Natural killer cell (primary cell): Measurements from ENCODE around the gene SNAPC4. TPM values are rescaled to one million over a fixed set of nuclear protein-coding genes. Genes with fewer than 3 reads are reported as not detected.

ENCODE experiments used
- ATAC-seq, 3 donors: fragments of 150-1000 bp in 2 of 3; fragments of 200-7000 bp in 1 of 3; cut with Tn5 transposase; 1 replicate in 1 of 3; 2 replicates in 2 of 3; pipeline ENCODE4 v1.10.0; 2021; ENCODE audit warnings: mild to moderate bottlenecking in 2 of 3, moderate library complexity in 2 of 3
- DNase-seq, 2 donors: peaks; one replicate each; pipeline versions ENCODE4 v3.0.0 to v3.0.0-alpha.2; 2013 to 2021; ENCODE audit warnings: mixed read lengths in 1 of 2
- H3K27ac ChIP-seq: one replicate; pipeline ENCODE4 v1.5.1; 2013; ENCODE audit warnings: mild to moderate bottlenecking, low read length
- H3K27me3 ChIP-seq: one replicate; pipeline ENCODE4 v1.6.1; 2013; ENCODE audit warnings: low read length; ENCODE audit not compliant: control insufficient read depth, insufficient read depth
- H3K36me3 ChIP-seq: one replicate; pipeline ENCODE4 v1.6.1; 2013; ENCODE audit warnings: low read length; ENCODE audit not compliant: control insufficient read depth, insufficient read depth
- H3K4me1 ChIP-seq: one replicate; pipeline ENCODE4 v1.6.1; 2013; ENCODE audit warnings: low read length; ENCODE audit not compliant: control insufficient read depth, insufficient read depth
- H3K4me3 ChIP-seq: one replicate; pipeline ENCODE4 v1.5.1; 2013; ENCODE audit warnings: low read length
- H3K9me3 ChIP-seq: one replicate; pipeline ENCODE4 v1.6.1; 2013; ENCODE audit warnings: low read length; ENCODE audit not compliant: control insufficient read depth, insufficient read depth
- H3K27ac Mint-ChIP-seq, 2 donors: one replicate each; pipeline ENCODE4 v1.8.0; 2022; ENCODE audit warnings: mild to moderate bottlenecking in 2 of 2, mixed read lengths in 2 of 2, moderate library complexity in 1 of 2
- H3K27me3 Mint-ChIP-seq, 2 donors: one replicate each; pipeline ENCODE4 v1.8.0; 2022; ENCODE audit warnings: low read depth in 2 of 2, mixed read lengths in 2 of 2
- H3K36me3 Mint-ChIP-seq: one replicate; pipeline ENCODE4 v1.8.0; 2022; ENCODE audit warnings: mixed read lengths
- H3K4me1 Mint-ChIP-seq, 2 donors: one replicate each; pipeline ENCODE4 v1.8.0; 2022; ENCODE audit warnings: mixed read lengths in 2 of 2
- H3K4me3 Mint-ChIP-seq: one replicate; pipeline ENCODE4 v1.8.0; 2022; ENCODE audit warnings: mild to moderate bottlenecking, moderate library complexity, mixed read lengths
- H3K9me3 Mint-ChIP-seq, 2 donors: one replicate each; pipeline ENCODE4 v1.8.0; 2022; ENCODE audit warnings: mixed read lengths in 2 of 2
- CTCF ChIP-seq: fragments of 200-600 bp; IDR thresholded peaks from one replicate; pipeline ENCODE4 v1.8.0; 2022; ENCODE audit warnings: antibody characterized with exemption
- WGBS: methylation state at CpG from one replicate; pipeline ENCODE4 v1.1.7; 2013; ENCODE audit warnings: missing lambda C conversion rate; ENCODE audit not compliant: insufficient coverage; 5-methylcytosine and 5-hydroxymethylcytosine counted together
- intact Hi-C: fragments of 100-400 bp; cut with micrococcal nuclease; formaldehyde crosslinking; loops from one replicate; pipeline ENCODE4 v1.14.2; 2022
- total RNA-seq, 4 donors: library from RNA; stranded (reverse); fragments of 120-200 nt in 1 of 4; gene quantifications; one replicate each; pipeline versions ENCODE4 v1.2.3 to v1.2.4, GENCODE V29; 2013 to 2022

Gene SNAPC4
- total RNA-seq, 3 donors from 2014 or later (not counting 1 experiment from before 2014, with no cell fraction given): 9.0 to 11.3 (median 9.4) TPM

- Histone ChIP-seq H3K4me3 (no peak overlapping the region), H3K36me3 (peaks cover 2% of the 10 kb centered on the region), H3K27ac (peak overlapping the region; percentile 55), H3K4me1 (peaks cover 29% of the 10 kb centered on the region), H3K27me3 (no peaks in the 10 kb centered on the region), H3K9me3 (no peaks in the 10 kb centered on the region)
- no peaks in the 10 kb centered on the region for H3K36me3 Mint-ChIP-seq
- no peaks in the 10 kb centered on the region for H3K9me3 Mint-ChIP-seq
- H3K4me1 Mint-ChIP-seq: peaks cover 0 to 5% of the 10 kb centered on the region in 2 donors
- DNase-seq (no peak), ATAC-seq (no peak)
- intact Hi-C loops: loop anchor here (10.0 kb wide), 1 partner anchor 48 kb away; no protein-coding TSS in a partner anchor
- peak overlapping the region; percentile 84 for H3K4me3 Mint-ChIP-seq
- no peak for TF ChIP-seq CTCF
- 96% methylated on average over 6 of the region's 6 CpGs for WGBS
- peak overlapping the region; percentile 48 to 66 for H3K27ac Mint-ChIP-seq
- no peaks in the 10 kb centered on the region for H3K27me3 Mint-ChIP-seq
Measured at GRCh38 chr9:136362450-136362784, 37.6 kb downstream of the SNAPC4 start.

- no peak overlapping the region for H3K27ac ChIP-seq
- no peaks in the 10 kb centered on the region for H3K9me3 Mint-ChIP-seq
- H3K27me3 Mint-ChIP-seq: no peaks in the 10 kb centered on the region
- no peaks in the 10 kb centered on the region for H3K36me3 Mint-ChIP-seq
- peak overlapping the region in 1 of 2 donors; percentile 66 for H3K27ac Mint-ChIP-seq
- no peak for DNase-seq
- peaks cover 2% of the 10 kb centered on the region for H3K36me3 ChIP-seq
- H3K4me1 ChIP-seq: peaks cover 29% of the 10 kb centered on the region
- no peak overlapping the region for H3K4me3 ChIP-seq
- no peaks in the 10 kb centered on the region for H3K27me3 ChIP-seq
- WGBS: 91% methylated on average over 26 of the region's 26 CpGs
- no peaks in the 10 kb centered on the region for H3K9me3 ChIP-seq
- no peak overlapping the region for H3K4me3 Mint-ChIP-seq
- intact Hi-C loops: loop anchor here (10.0 kb wide), 1 partner anchor 47 kb away; no protein-coding TSS in a partner anchor
- no peak for TF ChIP-seq CTCF
- H3K4me1 Mint-ChIP-seq: peaks cover 0 to 5% of the 10 kb centered on the region in 2 donors
- ATAC-seq: no peak
Measured at GRCh38 chr9:136361754-136362449, 38.1 kb downstream of the SNAPC4 start.

- Mint-ChIP-seq H3K36me3 (no peaks in the 10 kb centered on the region), H3K9me3 (no peaks in the 10 kb centered on the region), H3K4me1 (peaks cover 0 to 5% of the 10 kb centered on the region in 2 donors), H3K27me3 (no peaks in the 10 kb centered on the region), H3K27ac (peak overlapping the region in 1 of 2 donors; percentile 51), H3K4me3 (peak overlapping the region; percentile 60)
- DNase-seq: no peak
- 94% methylated on average over 43 of the region's 43 CpGs for WGBS
- Histone ChIP-seq H3K9me3 (no peaks in the 10 kb centered on the region), H3K27ac (no peak overlapping the region), H3K27me3 (no peaks in the 10 kb centered on the region), H3K36me3 (peaks cover 2% of the 10 kb centered on the region), H3K4me1 (peaks cover 29% of the 10 kb centered on the region), H3K4me3 (no peak overlapping the region)
- intact Hi-C loops: loop anchor here (10.0 kb wide), 1 partner anchor 46 kb away; no protein-coding TSS in a partner anchor
- no peak for TF ChIP-seq CTCF
- no peak for ATAC-seq
Measured at GRCh38 chr9:136361047-136361753, 38.8 kb downstream of the SNAPC4 start.
